ENCODE results near the gene MAGI2.

DNA sequence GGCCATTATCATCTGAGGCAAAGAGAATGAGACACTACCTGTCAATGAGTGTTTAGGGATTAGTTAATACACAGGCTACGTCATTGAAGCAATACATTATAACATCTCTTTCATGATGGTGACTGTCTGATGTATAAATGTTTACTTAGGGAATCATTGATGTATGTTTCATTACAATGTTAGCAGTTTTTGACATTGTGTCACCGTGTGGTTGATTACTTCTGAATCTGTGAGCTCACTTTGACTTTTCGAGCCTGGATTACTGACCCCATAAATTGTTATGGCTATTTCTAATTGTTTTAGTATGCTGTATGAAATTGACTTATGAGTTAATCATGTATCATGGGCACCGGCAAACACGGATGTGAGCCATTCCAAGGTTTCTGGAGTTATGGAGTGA, 494.0 kb downstream of the MAGI2 start:
- no peak for TF ChIP-seq POLR2A (IDR thresholded peaks at IDR 0.05; ENCODE audit: low read length)
- TF ChIP-seq GATA1 (IDR thresholded peaks at IDR 0.05; ENCODE audit: low read depth, low read length): no peak
